GM12875 (cell line): Measurements from ENCODE around the gene PTPRG.
"Not testable (repeated sequence)": the region's sequence is repeated elsewhere in the genome, so short reads cannot be mapped to it uniquely, and the experiment has no call there.

Experiments used
- H3K4me3 ChIP-seq: one replicate; pipeline ENCODE4 v1.5.1; 2011; ENCODE audit warnings: low read depth, low read length, control low read depth
- TF ChIP-seq, protein P1 (sequence below): IDR thresholded peaks from 2 replicates; pipeline ENCODE4 v1.5.1; 2011; ENCODE audit warnings: low read depth, mild to moderate bottlenecking, control low read depth, inconsistent platforms, low read length, moderate library complexity, borderline replicate concordance; ENCODE audit not compliant: insufficient read depth

The PTPRG gene

GRCh38 chr3:62028236-62028635, 466.9 kb downstream of the PTPRG start:
- H3K4me3 ChIP-seq = no peak overlapping the region
- TF ChIP-seq, protein P1, sequence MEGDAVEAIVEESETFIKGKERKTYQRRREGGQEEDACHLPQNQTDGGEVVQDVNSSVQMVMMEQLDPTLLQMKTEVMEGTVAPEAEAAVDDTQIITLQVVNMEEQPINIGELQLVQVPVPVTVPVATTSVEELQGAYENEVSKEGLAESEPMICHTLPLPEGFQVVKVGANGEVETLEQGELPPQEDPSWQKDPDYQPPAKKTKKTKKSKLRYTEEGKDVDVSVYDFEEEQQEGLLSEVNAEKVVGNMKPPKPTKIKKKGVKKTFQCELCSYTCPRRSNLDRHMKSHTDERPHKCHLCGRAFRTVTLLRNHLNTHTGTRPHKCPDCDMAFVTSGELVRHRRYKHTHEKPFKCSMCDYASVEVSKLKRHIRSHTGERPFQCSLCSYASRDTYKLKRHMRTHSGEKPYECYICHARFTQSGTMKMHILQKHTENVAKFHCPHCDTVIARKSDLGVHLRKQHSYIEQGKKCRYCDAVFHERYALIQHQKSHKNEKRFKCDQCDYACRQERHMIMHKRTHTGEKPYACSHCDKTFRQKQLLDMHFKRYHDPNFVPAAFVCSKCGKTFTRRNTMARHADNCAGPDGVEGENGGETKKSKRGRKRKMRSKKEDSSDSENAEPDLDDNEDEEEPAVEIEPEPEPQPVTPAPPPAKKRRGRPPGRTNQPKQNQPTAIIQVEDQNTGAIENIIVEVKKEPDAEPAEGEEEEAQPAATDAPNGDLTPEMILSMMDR = no peak

DNA sequence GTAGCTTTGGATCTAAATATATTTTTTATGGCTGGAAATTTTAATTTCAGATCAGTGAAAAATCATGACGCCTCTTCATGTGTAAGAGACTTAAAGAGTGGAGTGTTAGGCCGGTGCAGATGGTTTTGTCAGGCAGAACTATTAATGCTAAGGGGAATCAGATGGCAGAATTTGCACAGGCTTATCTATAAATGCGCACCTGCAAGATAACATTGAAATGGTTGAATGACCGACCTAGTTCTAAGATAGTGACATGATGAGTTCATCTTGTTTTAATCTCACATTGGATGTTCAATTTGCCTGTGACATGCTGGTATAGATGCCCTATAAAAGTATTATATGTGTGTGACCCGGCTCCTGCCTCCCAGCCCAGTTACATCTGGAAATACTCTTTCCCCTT, 471.4 kb downstream of the PTPRG start:
- TF ChIP-seq, protein P1 = no peak
- H3K4me3 ChIP-seq = no peak overlapping the region

DNA sequence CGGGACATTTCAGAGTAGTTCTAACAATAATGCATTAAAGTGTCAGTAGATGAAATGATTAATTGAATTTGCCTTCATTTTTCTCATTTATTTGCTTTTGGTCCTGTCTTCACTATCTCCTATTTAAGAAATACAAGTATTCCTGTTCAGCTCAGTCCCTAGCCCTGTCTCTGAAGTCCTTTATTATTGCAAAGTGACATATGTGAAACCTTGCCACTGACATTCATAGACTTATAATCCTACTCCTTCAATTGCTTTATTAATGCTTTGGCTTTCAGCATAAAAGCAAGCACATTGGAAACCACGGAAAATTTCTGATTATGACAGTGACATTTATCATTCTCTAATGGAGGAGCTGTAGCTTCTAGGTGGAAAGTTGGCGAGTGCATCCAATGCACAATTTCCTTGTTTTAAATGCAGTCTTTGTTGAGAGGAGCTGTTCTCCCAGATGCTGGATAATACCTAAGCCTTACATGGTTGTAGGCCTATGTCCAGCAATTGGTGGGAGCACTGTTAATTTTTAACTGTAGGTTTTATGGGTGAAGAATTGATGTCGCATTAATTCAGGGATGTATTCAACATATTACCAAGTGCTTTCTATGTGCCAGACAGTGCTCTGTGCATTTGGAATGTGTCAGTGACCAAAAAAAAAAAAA, 474.2 kb downstream of the PTPRG start:
- TF ChIP-seq, protein P1 = no peak
- no peak overlapping the region for H3K4me3 ChIP-seq

DNA sequence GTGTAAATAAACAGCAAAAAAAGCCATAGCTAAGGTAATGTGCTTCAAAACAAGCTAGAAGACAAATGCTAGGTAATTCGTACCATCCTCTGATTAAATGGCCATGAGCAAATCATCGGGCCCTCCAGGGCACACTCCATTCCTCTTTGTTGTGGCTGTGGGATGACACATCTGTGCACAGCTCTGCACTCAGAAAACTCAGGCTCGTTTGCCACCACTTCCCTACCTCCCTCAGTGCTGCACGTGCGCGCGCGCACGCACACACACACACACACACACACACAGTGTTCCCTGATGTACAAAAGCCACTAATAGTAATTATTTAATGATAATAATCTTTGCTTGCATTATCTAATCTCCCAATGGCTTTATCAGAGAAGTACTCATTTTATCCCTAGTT, 475.4 kb downstream of the PTPRG start:
- H3K4me3 ChIP-seq = no peak overlapping the region
- TF ChIP-seq, protein P1 = no peak

- not testable (repeated sequence) for H3K4me3 ChIP-seq
Observed at GRCh38 chr3:62038798-62039197, 477.4 kb downstream of the PTPRG start.

DNA sequence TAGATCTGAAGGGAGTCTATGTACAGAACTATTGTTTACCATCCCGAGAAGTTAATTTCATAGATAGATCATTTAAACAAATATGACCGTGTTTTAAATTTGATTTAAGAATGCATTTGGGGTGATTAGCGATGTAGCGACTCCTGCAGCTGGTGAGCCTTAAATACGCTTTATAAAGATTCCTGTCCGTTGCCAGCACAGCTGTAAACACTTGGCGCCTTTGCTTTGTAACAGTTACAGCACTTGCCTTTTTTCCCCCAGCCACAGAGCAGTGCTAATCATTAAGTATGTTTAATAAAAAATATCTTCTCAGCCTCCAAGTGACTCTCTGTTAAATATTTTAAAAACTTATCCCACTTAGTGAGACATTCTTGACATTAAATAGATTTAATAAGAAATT, 478.2 kb downstream of the PTPRG start:
- H3K4me3 ChIP-seq = no peak overlapping the region

GRCh38 chr3:62041681-62042080, 480.3 kb downstream of the PTPRG start:
- TF ChIP-seq, protein P1 = no peak
- no peak overlapping the region for H3K4me3 ChIP-seq

More for the DNA sequence above, 478.2 kb downstream of the PTPRG start:
- TF ChIP-seq, protein P1 = no peak
